HepG2 (cell line): ENCODE results near the gene GPHN. TPM values are rescaled to one million over a fixed set of nuclear protein-coding genes. Genes with fewer than 3 reads are reported as not detected.

Experiments used
- ATAC-seq: fragments of 200-7000 bp; cut with Tn5 transposase; 3 replicates; pipeline ENCODE4 v1.9.1; 2020; ENCODE audit warnings: mild to moderate bottlenecking, moderate library complexity
- BruUV-seq: library from RNA; stranded (reverse); fragments of 400-500 nt; replicated peaks from 2 replicates; lab custom pipeline; 2021; lab: Mats Ljungman, UMichigan
- CTCF ChIA-PET: fragments of 300-600 bp; formaldehyde crosslinking; extraction: SDS; loops from one replicate; lab custom pipeline; 2021; ENCODE audit warnings: low total read pairs, inconsistent platforms, low intra/inter-chr PET ratio; lab: Yijun Ruan, JAX
- POLR2A ChIA-PET: fragments of 350-600 bp; sonication (Branson Sonifier 250); formaldehyde crosslinking; loops from one replicate; lab custom pipeline; 2020; ENCODE audit warnings: antibody characterized with exemption, inconsistent platforms; lab: Yijun Ruan, JAX
- DNase-seq: peaks from one replicate; pipeline ENCODE4 v3.0.0-alpha.2; 2015; ENCODE audit warnings: low spot score
- FAIRE-seq: peaks from 3 replicates; lab custom pipeline; 2011; peaks lifted over from hg19 to GRCh38; lab: Jason Lieb, UNC
- H2AFZ ChIP-seq: one replicate; pipeline ENCODE4 v1.6.1; 2011; ENCODE audit warnings: low read length, inconsistent platforms
- H3K27ac ChIP-seq: fragments of 300-600 bp; 3 replicates; pipeline ENCODE4 v1.8.0; 2011; ENCODE audit warnings: mixed run types, mild to moderate bottlenecking, mixed read lengths, low read length, inconsistent platforms; ENCODE audit not compliant: insufficient read depth; ENCODE audit errors: extremely low read length
- H3K27me3 ChIP-seq, 2 experiments: fragments of 200-600 bp in 1 of 2; 2 replicates in 1 of 2; 3 replicates in 1 of 2; pipeline versions ENCODE4 v1.6.0 to v1.8.0; 2011; ENCODE audit warnings: low read length in 2 of 2, mild to moderate bottlenecking in 2 of 2, moderate library complexity in 2 of 2, inconsistent platforms in 1 of 2; ENCODE audit not compliant: insufficient read depth in 2 of 2, control insufficient read depth in 1 of 2
- H3K36me3 ChIP-seq, 2 experiments: fragments of 200-600 bp in 1 of 2; replicated peaks in 1 of 2; 2 replicates in 1 of 2; 3 replicates in 1 of 2; pipeline versions ENCODE4 v1.5.1 to v1.8.0; 2011; ENCODE audit warnings: low read length in 2 of 2, inconsistent platforms in 1 of 2; ENCODE audit not compliant: insufficient read depth in 2 of 2, control insufficient read depth in 1 of 2
- H3K4me1 ChIP-seq: 2 replicates; pipeline ENCODE4 v1.5.1; 2012; ENCODE audit warnings: low read length, inconsistent platforms; ENCODE audit not compliant: insufficient read depth
- H3K4me2 ChIP-seq: 2 replicates; pipeline ENCODE4 v1.6.0; 2011; ENCODE audit warnings: low read depth, low read length, inconsistent platforms
- H3K4me3 ChIP-seq, 3 experiments: fragments of 200-600 bp in 1 of 3; sonication (generic), shearing (Covaris generic) in 1 of 3; replicated peaks in 1 of 3; 2 replicates each; pipeline ENCODE4 v1.5.1; 2011 to 2016; ENCODE audit warnings: low read length in 3 of 3, inconsistent platforms in 2 of 3, low read depth in 2 of 3, mild to moderate bottlenecking in 2 of 3, control low read depth in 1 of 3, mixed read lengths in 1 of 3; ENCODE audit not compliant: insufficient read depth in 1 of 3
- H3K79me2 ChIP-seq: one replicate; pipeline ENCODE4 v1.6.1; 2011; ENCODE audit warnings: low read length, inconsistent platforms; ENCODE audit not compliant: insufficient read depth
- H3K9ac ChIP-seq: 2 replicates; pipeline ENCODE4 v1.6.0; 2011; ENCODE audit warnings: mild to moderate bottlenecking, low read depth, low read length, inconsistent platforms; ENCODE audit not compliant: insufficient read depth
- H3K9me3 ChIP-seq: 2 replicates; pipeline ENCODE4 v1.5.1; 2012; ENCODE audit warnings: mild to moderate bottlenecking, low read length
- H4K20me1 ChIP-seq: 2 replicates; pipeline ENCODE4 v1.6.0; 2011; ENCODE audit warnings: inconsistent platforms, mild to moderate bottlenecking, low read length, moderate library complexity; ENCODE audit not compliant: insufficient read depth
- CERS6 ChIP-seq: sonication (generic); formaldehyde crosslinking; IDR thresholded peaks from 2 replicates; pipeline ENCODE4 v1.5.0; 2020; ENCODE audit warnings: missing genetic modification reagents
- HCFC1 ChIP-seq: fragments of 150-350 bp; IDR thresholded peaks from 2 replicates; pipeline ENCODE4 v1.6.1; 2014; ENCODE audit warnings: low read depth, low read length
- HNF4G ChIP-seq, 2 experiments: sonication (generic) in 1 of 2; formaldehyde crosslinking in 1 of 2; IDR thresholded peaks; 2 replicates each; pipeline versions ENCODE4 v1.4.0 to v1.6.1; 2011 to 2020; ENCODE audit warnings: borderline replicate concordance in 2 of 2, low read depth in 2 of 2, mild to moderate bottlenecking in 2 of 2, low read length in 1 of 2, missing genetic modification reagents in 1 of 2, moderate library complexity in 1 of 2
- NR0B2 ChIP-seq: sonication (generic); formaldehyde crosslinking; IDR thresholded peaks from 2 replicates; pipeline ENCODE4 v1.4.0; 2020; ENCODE audit warnings: mild to moderate bottlenecking, missing genetic modification reagents
- ONECUT2 ChIP-seq: sonication (generic); formaldehyde crosslinking; IDR thresholded peaks from 2 replicates; pipeline ENCODE4 v1.4.0; 2020; ENCODE audit warnings: missing genetic modification reagents
- PRDM15 ChIP-seq: sonication (generic); formaldehyde crosslinking; IDR thresholded peaks from 2 replicates; pipeline ENCODE4 v1.4.0; 2020; ENCODE audit warnings: missing genetic modification reagents
- RAD21 ChIP-seq: fragments of 450-650 bp; formaldehyde crosslinking; IDR thresholded peaks from 2 replicates; pipeline ENCODE4 v1.5.0; 2020; ENCODE audit warnings: mild to moderate bottlenecking
- RNF2 ChIP-seq: fragments of 450-650 bp; conservative IDR thresholded peaks from 2 replicates; pipeline ENCODE4 v1.6.1; 2016; ENCODE audit warnings: low read depth
- SKI ChIP-seq: fragments of 450-650 bp; IDR thresholded peaks from one replicate; pipeline ENCODE4 v1.6.1; 2018; ENCODE audit warnings: mild to moderate bottlenecking; ENCODE audit not compliant: partially characterized antibody
- SPEN ChIP-seq: sonication (generic); formaldehyde crosslinking; IDR thresholded peaks from 2 replicates; pipeline ENCODE4 v1.5.1; 2020; ENCODE audit warnings: low read depth, mild to moderate bottlenecking, missing genetic modification reagents
- SSRP1 ChIP-seq: IDR thresholded peaks from 2 replicates; pipeline ENCODE4 v1.6.1; 2016; ENCODE audit warnings: control low read depth
- ZNF224 ChIP-seq: sonication (generic); formaldehyde crosslinking; IDR thresholded peaks from 2 replicates; pipeline ENCODE4 v1.5.0; 2020; ENCODE audit warnings: mild to moderate bottlenecking, missing genetic modification reagents
- ZNF468 ChIP-seq: sonication (generic); formaldehyde crosslinking; IDR thresholded peaks from 2 replicates; pipeline ENCODE4 v1.8.0; 2022; ENCODE audit warnings: mild to moderate bottlenecking, moderate library complexity, missing genetic modification reagents
- ZNF615 ChIP-seq: sonication (generic); formaldehyde crosslinking; IDR thresholded peaks from 2 replicates; pipeline ENCODE4 v1.5.0; 2020; ENCODE audit warnings: mild to moderate bottlenecking, missing genetic modification reagents, borderline replicate concordance
- WGBS: methylation state at CpG from one replicate; pipeline ENCODE4 v1.1.6; 2017; ENCODE audit warnings: low lambda C conversion rate; 5-methylcytosine and 5-hydroxymethylcytosine counted together
- in situ Hi-C: cut with HindIII; loops from 2 replicates; pipeline ENCODE4 v1.10.0; 2017; ENCODE audit warnings: low pct_unique_long_range_greater_than_20kb; ENCODE audit not compliant: extremely low pct_ligation_motif_present
- intact Hi-C: fragments of 100-400 bp; cut with micrococcal nuclease; formaldehyde crosslinking; loops from one replicate; pipeline ENCODE4 v1.10.0; 2022; ENCODE audit not compliant: unreplicated experiment
- polyA plus RNA-seq, 8 experiments: library from polyadenylated mRNA; depleted of rRNA in 3 of 8; stranded (reverse) in 7 of 8; unstranded in 1 of 8; fragments of >200 nt; fragmentation: Illumina TruSeq in 4 of 8; extraction: Trizol in 4 of 8; gene quantifications; 2 replicates each; pipeline versions ENCODE4 v1.2.1 to v1.2.3, GENCODE V29; 2011 to 2016; ENCODE audit warnings: low read depth in 4 of 8, missing spikeins in 1 of 8, mixed read lengths in 1 of 8; ENCODE audit not compliant: insufficient read depth in 1 of 8
- total RNA-seq, 5 experiments: library from RNA; depleted of rRNA; stranded (reverse); fragments of >200 nt; fragmentation: Illumina TruSeq; extraction: Trizol; gene quantifications; 2 replicates each; pipeline ENCODE4 v1.2.3, GENCODE V29; 2016; ENCODE audit warnings: low read depth in 1 of 5

Gene GPHN
- total and polyA plus RNA-seq, 2 of the 13 experiments (the other 11 are each of a cell fraction or from before 2014, with no cell fraction given), result 12.7 to 19.2 TPM

GRCh38 chr14:66645716-66646115 lies 137.8 kb downstream of the GPHN start:
- no TSS peak for BruUV-seq
- ATAC-seq, result no peak
- H3K79me2 ChIP-seq, result peaks cover 2% of the 10 kb centered on the region
- no peaks in the 10 kb centered on the region for H3K36me3 ChIP-seq
- POLR2A ChIA-PET, result no interaction called here
- no peak overlapping the region for H2AFZ ChIP-seq
- DNase-seq, result peak; percentile 25
- no peak overlapping the region for H3K9ac ChIP-seq
- CTCF ChIA-PET, result no interaction called here
- H4K20me1 ChIP-seq, result no peaks in the 10 kb centered on the region
- peaks cover 8% of the 10 kb centered on the region; the same call in 1 of the 2 replicates for H3K4me1 ChIP-seq
- TF ChIP-seq RNF2 (no peak), NR0B2 (CRISPR knock-in tag) (no peak), ONECUT2 (no peak), SPEN (no peak)
- no peak overlapping the region for H3K27ac ChIP-seq
- intact Hi-C loops (no loop called here), in situ Hi-C loops (no loop called here)
- no peak overlapping the region for H3K4me2 ChIP-seq
- no peak for FAIRE-seq
- no peaks in the 10 kb centered on the region for H3K9me3 ChIP-seq
- no peaks in the 10 kb centered on the region for H3K27me3 ChIP-seq
- 90% methylated on average over 1 of the region's 1 CpG for WGBS
- no peak overlapping the region for H3K4me3 ChIP-seq

- Histone ChIP-seq H3K9ac (no peak overlapping the region), H2AFZ (no peak overlapping the region), H3K4me1 (0 out of 2 replicates have a peak, but pooled peaks cover under 1% of the 10 kb centered on the region), H3K4me3 (no peak overlapping the region), H4K20me1 (no peaks in the 10 kb centered on the region), H3K9me3 (no peaks in the 10 kb centered on the region), H3K4me2 (no peak overlapping the region), H3K27ac (no peak overlapping the region), H3K79me2 (peaks cover under 1% of the 10 kb centered on the region), H3K27me3 (no peaks in the 10 kb centered on the region), H3K36me3 (no peaks in the 10 kb centered on the region)
- intact Hi-C loops (no loop called here), in situ Hi-C loops (no loop called here)
- no peak for DNase-seq
- ChIA-PET POLR2A (no interaction called here), CTCF (no interaction called here)
- ATAC-seq, result no peak
- no TSS peak for BruUV-seq
- WGBS, result 96% methylated on average over 3 of the region's 3 CpGs
- FAIRE-seq, result no peak
- TF ChIP-seq ZNF615 (no peak), HNF4G (IDR thresholded peaks at IDR 0.05; ENCODE audit: borderline replicate concordance, low read depth, low read length) (no peak), HNF4G (CRISPR knock-in tag; IDR thresholded peaks at IDR 0.05; ENCODE audit: borderline replicate concordance, low read depth) (no peak), CERS6 (no peak), PRDM15 (no peak), HCFC1 (no peak), ZNF224 (CRISPR knock-in tag) (no peak), SSRP1 (CRISPR knock-in tag) (no peak), ZNF468 (no peak), RAD21 (CRISPR knock-in tag) (no peak), SKI (no peak)
Measured at GRCh38 chr14:66649498-66649897, 141.6 kb downstream of the GPHN start.
